Mucosa of descending colon (tissue), 3 donors: ENCODE data around the gene GJA4. TPM values are rescaled to one million over a fixed set of nuclear protein-coding genes. Genes with fewer than 3 reads are reported as not detected.

Experiments used
- ATAC-seq: fragments of 200-7000 bp; cut with Tn5 transposase; one replicate; pipeline ENCODE4 v1.9.1; 2020; ENCODE audit warnings: mild to moderate bottlenecking, moderate library complexity
- DNase-seq, 3 donors: peaks; one replicate each; pipeline ENCODE4 v3.0.0-alpha.2; 2020
- H3K36me3 ChIP-seq: fragments of 200-600 bp; one replicate; pipeline ENCODE4 v1.8.0; 2021; ENCODE audit warnings: low read depth, mild to moderate bottlenecking
- H3K4me1 ChIP-seq: fragments of 200-600 bp; one replicate; pipeline ENCODE4 v1.8.0; 2021; ENCODE audit warnings: low read depth, mild to moderate bottlenecking
- H3K4me3 ChIP-seq: fragments of 200-600 bp; one replicate; pipeline ENCODE4 v1.8.0; 2021; ENCODE audit warnings: mild to moderate bottlenecking
- H3K9me3 ChIP-seq: fragments of 200-600 bp; one replicate; pipeline ENCODE4 v1.8.0; 2021; ENCODE audit warnings: mild to moderate bottlenecking
- intact Hi-C, 2 donors: fragments of 100-400 bp; cut with DNase I in 1 of 2; cut with micrococcal nuclease in 1 of 2; formaldehyde crosslinking; loops; one replicate each; pipeline versions ENCODE4 v1.11.0 to v1.11.1; 2022; cut with DNase I, micrococcal nuclease
- total RNA-seq, 3 donors: library from RNA; stranded (reverse); fragmentation: NEBNext Ultra II Directional in 2 of 3; extraction: Animal tissue kit (Norgen Biotek cat#: 25700) in 2 of 3; gene quantifications; one replicate each; pipeline versions ENCODE4 v1.2.1 to v1.2.4, GENCODE V29; 2021 to 2023
- TF ChIP-seq, protein P1 (sequence below): fragments of 200-600 bp; IDR thresholded peaks from one replicate; pipeline ENCODE4 v1.8.0; 2022; ENCODE audit warnings: antibody characterized with exemption, mild to moderate bottlenecking
- donor health status: DM: no; HTN: no; CAD: no; lungs with moderate emphysema.
- donor health status: DM: no; HTN: no; CAD: no.
- donor health status: DM: no; HTN: yes; CAD: no.

Gene GJA4
- total RNA-seq, 3 donors from 2014 or later = 0.84 to 4.1 (median 2.7) TPM

DNA sequence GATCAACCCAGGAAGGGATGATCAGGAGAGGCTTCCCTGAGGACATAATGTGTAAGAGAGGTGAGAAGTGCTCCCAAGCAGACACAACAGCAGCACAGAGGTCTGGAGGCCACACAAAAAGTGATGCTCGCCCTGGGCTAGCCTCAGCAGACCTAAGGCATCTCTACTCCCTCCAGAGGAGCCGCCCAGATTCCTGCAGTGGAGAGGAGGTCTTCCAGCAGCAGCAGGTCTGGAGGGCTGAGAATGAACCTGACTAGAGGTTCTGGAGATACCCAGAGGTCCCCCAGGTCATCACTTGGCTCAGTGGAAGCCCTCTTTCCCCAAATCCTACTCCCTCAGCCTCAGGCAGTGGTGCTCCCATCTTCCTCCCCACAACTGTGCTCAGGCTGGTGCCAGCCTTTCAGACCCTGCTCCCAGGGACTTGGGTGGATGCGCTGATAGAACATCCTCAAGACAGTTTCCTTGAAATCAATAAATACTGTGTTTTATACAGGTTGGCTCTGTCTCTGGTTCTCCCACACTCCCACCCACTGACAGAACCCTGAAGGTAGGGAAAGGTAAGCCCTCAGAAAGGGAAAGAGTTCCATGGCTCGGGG is 6.8 kb upstream of the GJA4 start:
- intact Hi-C loops = no loop called here
- DNase-seq (no peak), ATAC-seq (no peak)
- TF ChIP-seq, protein P1, sequence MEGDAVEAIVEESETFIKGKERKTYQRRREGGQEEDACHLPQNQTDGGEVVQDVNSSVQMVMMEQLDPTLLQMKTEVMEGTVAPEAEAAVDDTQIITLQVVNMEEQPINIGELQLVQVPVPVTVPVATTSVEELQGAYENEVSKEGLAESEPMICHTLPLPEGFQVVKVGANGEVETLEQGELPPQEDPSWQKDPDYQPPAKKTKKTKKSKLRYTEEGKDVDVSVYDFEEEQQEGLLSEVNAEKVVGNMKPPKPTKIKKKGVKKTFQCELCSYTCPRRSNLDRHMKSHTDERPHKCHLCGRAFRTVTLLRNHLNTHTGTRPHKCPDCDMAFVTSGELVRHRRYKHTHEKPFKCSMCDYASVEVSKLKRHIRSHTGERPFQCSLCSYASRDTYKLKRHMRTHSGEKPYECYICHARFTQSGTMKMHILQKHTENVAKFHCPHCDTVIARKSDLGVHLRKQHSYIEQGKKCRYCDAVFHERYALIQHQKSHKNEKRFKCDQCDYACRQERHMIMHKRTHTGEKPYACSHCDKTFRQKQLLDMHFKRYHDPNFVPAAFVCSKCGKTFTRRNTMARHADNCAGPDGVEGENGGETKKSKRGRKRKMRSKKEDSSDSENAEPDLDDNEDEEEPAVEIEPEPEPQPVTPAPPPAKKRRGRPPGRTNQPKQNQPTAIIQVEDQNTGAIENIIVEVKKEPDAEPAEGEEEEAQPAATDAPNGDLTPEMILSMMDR = no peak
- peaks cover 25% of the 10 kb centered on the region for H3K4me1 ChIP-seq
- H3K9me3 ChIP-seq = no peaks in the 10 kb centered on the region
- H3K4me3 ChIP-seq = no peak overlapping the region
- no peaks in the 10 kb centered on the region for H3K36me3 ChIP-seq

DNA sequence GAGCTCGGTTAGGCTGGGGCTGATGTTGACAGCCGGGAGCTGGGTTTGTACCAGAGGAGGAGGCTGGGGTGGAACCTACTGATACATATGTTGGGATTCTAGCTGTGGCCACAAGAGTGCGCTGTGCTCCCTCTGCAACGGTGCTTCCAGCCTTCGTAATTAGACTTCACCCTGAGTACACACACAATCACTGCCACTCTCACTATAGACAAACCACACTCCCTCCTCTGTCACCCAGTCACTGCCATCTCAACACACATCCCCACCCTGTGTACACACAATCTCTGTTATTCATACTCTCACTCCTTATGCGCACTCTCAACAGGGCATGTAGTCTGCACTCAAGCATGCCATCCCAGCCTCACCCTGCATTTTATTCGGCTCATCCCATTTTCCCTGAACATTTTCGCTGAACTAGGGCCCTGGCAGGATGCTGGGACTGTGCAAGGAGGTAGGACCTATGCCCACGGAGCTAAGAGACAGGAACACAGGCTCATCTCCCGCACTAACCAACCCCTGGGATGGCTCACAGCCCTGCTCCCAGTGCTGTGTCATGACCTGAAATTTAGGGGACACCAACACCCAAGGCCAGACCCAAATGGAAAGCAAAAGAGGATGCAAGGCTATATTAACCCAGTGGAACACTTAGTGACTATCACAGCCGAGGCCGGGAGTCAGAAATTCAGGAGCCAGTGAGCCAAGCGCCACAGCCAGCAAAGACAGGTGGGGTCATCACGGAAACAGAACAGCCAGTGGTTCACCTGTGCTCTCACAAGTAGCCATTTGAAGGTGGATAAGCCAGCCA is 6.1 kb upstream of the GJA4 start:
- intact Hi-C loops = no loop called here
- ATAC-seq (peak; percentile 85), DNase-seq (peak in 2 of 3 donors; percentile 82 to 86)
- no peaks in the 10 kb centered on the region for H3K9me3 ChIP-seq
- no peaks in the 10 kb centered on the region for H3K36me3 ChIP-seq
- peaks cover 17% of the 10 kb centered on the region for H3K4me1 ChIP-seq
- no peak overlapping the region for H3K4me3 ChIP-seq
- TF ChIP-seq, protein P1 = peak; percentile 41

DNA sequence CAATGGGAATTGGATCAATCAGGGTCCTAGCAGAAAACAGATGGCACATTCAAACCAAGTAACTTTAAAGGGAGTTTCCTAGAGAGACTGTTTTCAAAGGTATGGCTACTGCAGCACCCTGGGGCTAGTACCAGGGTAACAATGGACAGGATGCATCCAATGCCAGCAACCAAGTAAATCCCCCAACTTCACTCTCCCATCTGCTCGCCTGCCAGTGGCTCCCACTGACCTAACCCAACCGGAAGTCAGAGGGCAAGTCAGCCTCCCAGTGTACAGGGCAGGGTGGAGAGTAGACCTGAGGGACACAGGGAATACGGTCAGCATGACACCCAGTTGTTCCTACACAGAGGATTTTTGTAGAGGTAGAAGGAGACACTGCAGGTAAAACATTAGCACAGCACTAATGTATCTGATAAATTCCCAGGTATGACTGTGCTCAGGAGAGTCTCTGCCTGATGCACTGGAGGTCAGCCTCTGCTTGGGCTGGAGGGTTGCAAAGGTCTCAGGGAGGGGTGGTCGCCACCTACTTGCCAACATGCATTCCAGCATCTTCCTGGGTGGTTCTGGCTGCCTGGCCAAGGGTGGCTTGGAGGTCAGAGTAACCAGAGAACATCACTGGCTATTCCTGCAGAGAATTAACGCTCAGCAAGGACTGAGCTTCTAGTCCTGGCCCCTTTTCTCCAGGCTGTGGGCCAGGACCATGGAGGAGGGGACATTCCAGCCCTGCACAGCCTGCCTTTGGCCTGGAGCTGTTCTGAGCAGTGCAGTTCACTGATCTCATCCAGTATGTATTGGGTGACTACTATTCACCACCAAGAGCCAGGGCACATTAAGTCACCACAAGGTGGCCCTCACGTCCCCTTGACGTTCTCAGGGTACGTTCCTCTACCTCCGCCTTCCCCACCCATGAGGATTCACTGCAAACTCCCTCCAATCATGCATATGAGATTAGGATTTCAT is 5.1 kb upstream of the GJA4 start:
- ATAC-seq (no peak), DNase-seq (no peak)
- H3K36me3 ChIP-seq = no peaks in the 10 kb centered on the region
- no peak overlapping the region for H3K4me3 ChIP-seq
- TF ChIP-seq, protein P1 = no peak
- peaks cover 10% of the 10 kb centered on the region for H3K4me1 ChIP-seq
- no peaks in the 10 kb centered on the region for H3K9me3 ChIP-seq
- intact Hi-C loops = no loop called here

DNA sequence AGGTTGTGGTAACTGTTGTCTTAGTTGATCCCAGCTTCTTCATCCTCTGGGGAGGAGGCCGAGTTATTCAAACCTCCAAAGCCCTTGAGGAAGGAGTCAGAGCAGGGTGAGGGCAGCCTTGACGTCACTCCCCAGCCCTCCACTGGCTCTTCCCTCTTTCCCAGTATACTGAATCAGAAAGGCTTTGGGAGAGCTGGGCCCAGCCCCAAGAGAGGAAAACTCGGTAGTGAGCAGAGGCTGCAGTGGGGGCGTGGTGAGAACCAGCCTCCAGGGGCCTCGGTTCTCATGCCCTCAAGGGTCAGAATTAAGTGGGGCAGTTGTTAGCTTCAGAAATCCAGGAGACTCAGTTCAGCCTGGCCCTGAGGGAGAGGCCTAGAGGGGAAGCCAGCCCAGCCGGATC is 1.8 kb upstream of the GJA4 start:
- DNase-seq (no peak), ATAC-seq (no peak)
- H3K4me3 ChIP-seq = no peak overlapping the region
- TF ChIP-seq, protein P1 = no peak
- no peaks in the 10 kb centered on the region for H3K9me3 ChIP-seq
- intact Hi-C loops = no loop called here
- peaks cover 10% of the 10 kb centered on the region for H3K4me1 ChIP-seq
- H3K36me3 ChIP-seq = no peaks in the 10 kb centered on the region

DNA sequence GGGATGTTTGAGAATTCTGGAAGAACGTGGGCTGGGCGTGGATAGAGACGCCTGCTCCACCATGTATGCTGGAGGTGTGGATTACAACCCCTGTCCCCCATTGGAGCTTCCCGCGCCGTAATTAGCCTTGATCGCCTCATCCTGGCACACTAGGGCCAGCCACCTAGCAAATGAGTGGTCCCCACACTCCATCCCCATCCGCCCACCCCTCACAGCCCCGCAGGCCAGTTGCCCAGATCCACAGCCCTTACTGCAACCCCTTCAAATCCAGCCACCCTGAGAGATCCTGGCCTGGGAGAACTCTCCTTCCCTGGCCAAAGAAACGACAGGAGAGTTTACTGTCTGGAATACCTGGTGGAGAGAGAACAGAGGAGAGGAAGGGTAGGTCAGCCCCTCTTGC is 375 bp upstream of the GJA4 start:
- TF ChIP-seq, protein P1 = no peak
- Histone ChIP-seq H3K4me3 (no peak overlapping the region), H3K9me3 (no peaks in the 10 kb centered on the region), H3K4me1 (no peaks in the 10 kb centered on the region), H3K36me3 (no peaks in the 10 kb centered on the region)
- ATAC-seq (no peak), DNase-seq (no peak)
- intact Hi-C loops = no loop called here
